Mesendoderm (in vitro differentiated cells): Measurements from ENCODE around the gene LRCH1.

Experiments
- DNase-seq: peaks from one replicate; pipeline ENCODE4 v3.0.0; 2013
- H2AK5ac ChIP-seq: 2 replicates; pipeline ENCODE4 v1.6.1; 2013; ENCODE audit warnings: low read length, inconsistent platforms
- H2BK120ac ChIP-seq: 2 replicates; pipeline ENCODE4 v1.6.1; 2013; ENCODE audit warnings: low read depth, mild to moderate bottlenecking, low read length, moderate library complexity, mixed read lengths
- H2BK15ac ChIP-seq: replicated peaks from 2 replicates; pipeline ENCODE4 v1.6.1; 2013; ENCODE audit warnings: low read depth, mild to moderate bottlenecking, moderate library complexity
- H2BK5ac ChIP-seq: 2 replicates; pipeline ENCODE4 v1.6.1; 2013; ENCODE audit warnings: low read length, inconsistent platforms
- H3K18ac ChIP-seq: 2 replicates; pipeline ENCODE4 v1.6.1; 2013; ENCODE audit warnings: mild to moderate bottlenecking, low read length, mixed read lengths
- H3K23ac ChIP-seq: one replicate; pipeline ENCODE4 v1.6.1; 2013; ENCODE audit warnings: low read length
- H3K27ac ChIP-seq: 2 replicates; pipeline ENCODE4 v1.5.1; 2013; ENCODE audit warnings: low read depth, mild to moderate bottlenecking, inconsistent platforms, low read length, moderate library complexity
- H3K27me3 ChIP-seq: 2 replicates; pipeline ENCODE4 v1.6.1; 2013; ENCODE audit warnings: low read length, control low read depth, mild to moderate bottlenecking, inconsistent platforms; ENCODE audit not compliant: insufficient read depth, poor library complexity
- H3K36me3 ChIP-seq: 2 replicates; pipeline ENCODE4 v1.6.1; 2013; ENCODE audit warnings: low read length, inconsistent platforms; ENCODE audit not compliant: control insufficient read depth, insufficient read depth
- H3K4ac ChIP-seq: one replicate; pipeline ENCODE4 v1.6.1; 2013; ENCODE audit warnings: low read depth, mild to moderate bottlenecking, low read length, moderate library complexity
- H3K4me1 ChIP-seq: 2 replicates; pipeline ENCODE4 v1.6.1; 2013; ENCODE audit warnings: low read depth, low read length, inconsistent platforms; ENCODE audit not compliant: control insufficient read depth
- H3K4me2 ChIP-seq: 2 replicates; pipeline ENCODE4 v1.6.1; 2013; ENCODE audit warnings: low read length
- H3K4me3 ChIP-seq: 2 replicates; pipeline ENCODE4 v1.5.1; 2013; ENCODE audit warnings: mild to moderate bottlenecking, low read length
- H3K56ac ChIP-seq: one replicate; pipeline ENCODE4 v1.6.1; 2013; ENCODE audit warnings: low read length
- H3K79me1 ChIP-seq: 2 replicates; pipeline ENCODE4 v1.6.1; 2013; ENCODE audit warnings: low read length, inconsistent platforms
- H3K79me2 ChIP-seq: 2 replicates; pipeline ENCODE4 v1.6.1; 2013; ENCODE audit warnings: mild to moderate bottlenecking, low read length; ENCODE audit not compliant: control insufficient read depth, insufficient read depth
- H3K9ac ChIP-seq: 2 replicates; pipeline ENCODE4 v1.6.1; 2013; ENCODE audit warnings: low read length, inconsistent platforms
- H4K5ac ChIP-seq: one replicate; pipeline ENCODE4 v1.6.1; 2013; ENCODE audit warnings: low read length
- H4K8ac ChIP-seq: one replicate; pipeline ENCODE4 v1.6.1; 2013; ENCODE audit warnings: low read depth, mild to moderate bottlenecking, control low read depth, low read length, moderate library complexity
- WGBS: extraction: QIAGEN DNeasy Blood & Tissue Kit; methylation state at CpG from one replicate; pipeline ENCODE4 v1.1.7; 2013; ENCODE audit warnings: low lambda C conversion rate, missing lambda C conversion rate; ENCODE audit not compliant: insufficient coverage; ENCODE audit errors: extremely low coverage; 5-methylcytosine and 5-hydroxymethylcytosine counted together

Gene LRCH1

GRCh38 chr13:46778095-46778494 lies 225.1 kb downstream of the LRCH1 start:
- no peak overlapping the region for H3K23ac ChIP-seq
- H3K4me2 ChIP-seq: no peak overlapping the region
- no peaks in the 10 kb centered on the region for H3K36me3 ChIP-seq
- no peaks in the 10 kb centered on the region for H3K27me3 ChIP-seq
- H2BK15ac ChIP-seq: no peak overlapping the region
- no peak overlapping the region for H2BK120ac ChIP-seq
- H4K5ac ChIP-seq: no peak overlapping the region
- H3K18ac ChIP-seq: no peak overlapping the region
- H3K4me3 ChIP-seq: no peak overlapping the region
- no peak overlapping the region for H3K4ac ChIP-seq
- H3K27ac ChIP-seq: no peak overlapping the region
- no peaks in the 10 kb centered on the region for H3K79me1 ChIP-seq
- H3K56ac ChIP-seq: no peak overlapping the region
- H2AK5ac ChIP-seq: no peak overlapping the region
- no peak for DNase-seq
- no peaks in the 10 kb centered on the region for H3K4me1 ChIP-seq
- no peaks in the 10 kb centered on the region for H3K79me2 ChIP-seq
- 100% methylated on average over 3 of the region's 3 CpGs for WGBS
- H4K8ac ChIP-seq: no peak overlapping the region
- H2BK5ac ChIP-seq: no peak overlapping the region
- no peak overlapping the region for H3K9ac ChIP-seq

GRCh38 chr13:46778890-46779289 lies 225.9 kb downstream of the LRCH1 start:
- Histone ChIP-seq H3K79me2 (no peaks in the 10 kb centered on the region), H3K23ac (no peak overlapping the region), H3K79me1 (no peaks in the 10 kb centered on the region), H3K4me1 (no peaks in the 10 kb centered on the region), H3K27me3 (no peaks in the 10 kb centered on the region), H3K27ac (no peak overlapping the region), H3K36me3 (no peaks in the 10 kb centered on the region), H4K5ac (no peak overlapping the region), H2AK5ac (no peak overlapping the region), H3K56ac (no peak overlapping the region), H3K18ac (no peak overlapping the region), H3K4me3 (no peak overlapping the region), H4K8ac (no peak overlapping the region), H2BK15ac (no peak overlapping the region), H3K9ac (no peak overlapping the region), H3K4ac (no peak overlapping the region), H2BK5ac (no peak overlapping the region), H2BK120ac (no peak overlapping the region), H3K4me2 (no peak overlapping the region)
- WGBS: no CpG with 5 or more reads among the region's 2 CpGs
- DNase-seq: no peak

GRCh38 chr13:46782066-46782465 lies 229.1 kb downstream of the LRCH1 start:
- Histone ChIP-seq H3K18ac (no peak overlapping the region), H4K5ac (no peak overlapping the region), H3K4ac (no peak overlapping the region), H3K4me3 (no peak overlapping the region), H2BK120ac (no peak overlapping the region), H3K23ac (no peak overlapping the region), H3K4me1 (no peaks in the 10 kb centered on the region), H3K79me2 (no peaks in the 10 kb centered on the region), H3K4me2 (no peak overlapping the region), H4K8ac (no peak overlapping the region), H2BK5ac (no peak overlapping the region), H2BK15ac (no peak overlapping the region), H3K56ac (no peak overlapping the region), H3K27me3 (no peaks in the 10 kb centered on the region), H3K9ac (no peak overlapping the region), H3K27ac (no peak overlapping the region), H3K36me3 (no peaks in the 10 kb centered on the region), H2AK5ac (no peak overlapping the region), H3K79me1 (no peaks in the 10 kb centered on the region)
- WGBS: 100% methylated on average over 1 of the region's 1 CpG
- DNase-seq: no peak

GRCh38 chr13:46782691-46783090 lies 229.7 kb downstream of the LRCH1 start:
- H3K9ac ChIP-seq: no peak overlapping the region
- H3K4me2 ChIP-seq: no peak overlapping the region
- H2BK5ac ChIP-seq: no peak overlapping the region
- H3K79me1 ChIP-seq: no peaks in the 10 kb centered on the region
- no peaks in the 10 kb centered on the region for H3K36me3 ChIP-seq
- H3K4me1 ChIP-seq: no peaks in the 10 kb centered on the region
- H3K4ac ChIP-seq: no peak overlapping the region
- no CpG with 5 or more reads among the region's 2 CpGs for WGBS
- H3K27me3 ChIP-seq: no peaks in the 10 kb centered on the region
- DNase-seq: no peak
- no peak overlapping the region for H3K18ac ChIP-seq
- H3K56ac ChIP-seq: no peak overlapping the region
- no peaks in the 10 kb centered on the region for H3K79me2 ChIP-seq
- no peak overlapping the region for H3K27ac ChIP-seq
- H3K23ac ChIP-seq: no peak overlapping the region
- H2AK5ac ChIP-seq: no peak overlapping the region
- H3K4me3 ChIP-seq: no peak overlapping the region
- H2BK120ac ChIP-seq: no peak overlapping the region
- H4K5ac ChIP-seq: no peak overlapping the region
- no peak overlapping the region for H4K8ac ChIP-seq
- no peak overlapping the region for H2BK15ac ChIP-seq

GRCh38 chr13:46783504-46783903 lies 230.5 kb downstream of the LRCH1 start:
- H3K27ac ChIP-seq: no peak overlapping the region
- H4K8ac ChIP-seq: no peak overlapping the region
- H3K23ac ChIP-seq: no peak overlapping the region
- no peaks in the 10 kb centered on the region for H3K36me3 ChIP-seq
- H3K4me3 ChIP-seq: no peak overlapping the region
- H3K56ac ChIP-seq: no peak overlapping the region
- H2BK5ac ChIP-seq: no peak overlapping the region
- no peak overlapping the region for H2AK5ac ChIP-seq
- no peaks in the 10 kb centered on the region for H3K4me1 ChIP-seq
- no peak overlapping the region for H2BK15ac ChIP-seq
- no peak overlapping the region for H2BK120ac ChIP-seq
- H3K18ac ChIP-seq: no peak overlapping the region
- WGBS: no CpG with 5 or more reads among the region's 3 CpGs
- H3K4me2 ChIP-seq: no peak overlapping the region
- H3K79me1 ChIP-seq: no peaks in the 10 kb centered on the region
- no peaks in the 10 kb centered on the region for H3K79me2 ChIP-seq
- H3K27me3 ChIP-seq: no peaks in the 10 kb centered on the region
- no peak overlapping the region for H3K4ac ChIP-seq
- DNase-seq: no peak
- H4K5ac ChIP-seq: no peak overlapping the region
- H3K9ac ChIP-seq: no peak overlapping the region

- WGBS: no CpG with 5 or more reads among the region's 6 CpGs
- peaks cover 2% of the 10 kb centered on the region for H3K79me2 ChIP-seq
- H3K36me3 ChIP-seq: no peaks in the 10 kb centered on the region
- no peak overlapping the region for H4K5ac ChIP-seq
- H3K18ac ChIP-seq: no peak overlapping the region
- no peaks in the 10 kb centered on the region for H3K4me1 ChIP-seq
- no peaks in the 10 kb centered on the region for H3K27me3 ChIP-seq
- H2BK5ac ChIP-seq: no peak overlapping the region
- no peaks in the 10 kb centered on the region for H3K79me1 ChIP-seq
- H2BK120ac ChIP-seq: no peak overlapping the region
- no peak overlapping the region for H3K4me2 ChIP-seq
- H2AK5ac ChIP-seq: no peak overlapping the region
- no peak overlapping the region for H2BK15ac ChIP-seq
- no peak overlapping the region for H3K56ac ChIP-seq
- no peak overlapping the region for H3K23ac ChIP-seq
- H3K4ac ChIP-seq: no peak overlapping the region
- H4K8ac ChIP-seq: no peak overlapping the region
- DNase-seq: peak; percentile 36
- H3K4me3 ChIP-seq: no peak overlapping the region
- H3K27ac ChIP-seq: no peak overlapping the region
- no peak overlapping the region for H3K9ac ChIP-seq
Observed at GRCh38 chr13:46795321-46795720, 242.4 kb downstream of the LRCH1 start.
